HG02981 (cell line): Measurements from ENCODE around the gene SMCHD1.
A peak's percentile ranks its signal among the peaks of the same experiment; 100 is the strongest.
"Not testable (repeated sequence)": the region's sequence is repeated elsewhere in the genome, so short reads cannot be mapped to it uniquely, and the experiment has no call there.

Source experiments
- ATAC-seq: cut with Tn5 transposase; IDR thresholded peaks from one replicate; pipeline ENCODE4 v1.9.1; 2021; ENCODE audit warnings: mild to moderate bottlenecking, moderate library complexity; ENCODE audit not compliant: unreplicated experiment

SMCHD1 gene

DNA sequence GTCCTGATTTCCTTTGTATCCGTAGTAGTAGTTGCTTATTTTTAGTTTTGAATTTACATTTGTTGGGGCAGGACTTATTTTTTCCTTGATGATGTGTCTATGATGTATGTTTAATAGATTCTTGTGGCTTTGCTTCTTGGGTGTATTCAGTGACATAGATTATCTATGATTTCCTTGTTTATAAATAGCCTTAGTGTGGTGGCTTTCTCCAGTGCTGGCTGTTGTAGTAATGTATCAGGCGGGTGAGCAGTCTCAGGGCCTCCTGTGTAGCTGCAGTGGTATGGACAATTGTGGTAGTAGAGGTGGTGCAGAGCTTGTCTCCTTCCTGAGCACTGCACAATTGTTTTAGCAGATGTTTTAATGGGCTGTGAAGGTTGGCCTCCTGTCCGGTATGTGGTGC is 60.5 kb downstream of the SMCHD1 start:
- no peak for ATAC-seq

DNA sequence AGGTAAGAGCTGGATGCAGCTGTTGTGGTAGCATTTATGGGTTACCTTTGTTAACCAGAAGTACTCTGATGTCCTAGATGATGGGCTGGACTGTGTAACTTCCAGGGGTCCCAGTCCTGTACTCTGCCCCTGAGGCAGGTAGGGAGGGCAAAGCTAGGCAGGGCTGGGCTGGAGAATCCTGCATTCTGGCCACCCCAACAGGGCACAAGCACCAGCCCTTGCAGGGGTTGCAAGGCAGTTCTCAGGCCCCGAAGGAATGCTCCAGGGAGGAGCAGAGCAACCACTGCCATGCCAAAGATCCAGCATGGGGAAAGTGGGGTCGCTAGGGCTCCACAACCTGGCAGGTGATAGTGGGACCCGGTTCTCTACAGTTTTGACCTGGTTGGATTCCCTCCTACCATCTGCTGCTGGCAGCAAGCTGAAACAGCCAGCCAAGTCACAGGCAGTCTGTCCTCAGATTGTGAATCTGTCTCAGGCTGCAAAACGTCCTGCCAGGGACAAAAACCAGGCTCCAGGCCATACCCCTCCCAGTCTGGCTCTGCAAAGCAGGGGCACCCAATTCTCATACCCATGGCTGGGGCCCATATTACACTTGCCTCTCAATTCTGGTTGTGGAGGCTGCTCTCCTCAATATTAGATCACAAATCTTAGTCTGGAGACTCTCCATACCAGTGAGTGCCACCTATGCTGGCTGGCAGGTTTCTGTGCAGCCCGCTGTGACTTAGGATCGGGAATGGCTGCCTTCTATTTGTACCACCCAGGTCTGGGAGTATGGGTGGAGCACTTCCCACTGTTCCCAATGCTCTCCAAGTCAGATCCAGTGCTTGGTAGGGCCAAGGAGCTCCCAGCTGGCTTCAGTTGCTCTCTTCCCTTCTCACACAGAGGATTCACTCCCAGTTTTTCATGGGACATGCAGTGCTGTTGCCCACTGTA is 61.1 kb downstream of the SMCHD1 start:
- ATAC-seq, result no peak

DNA sequence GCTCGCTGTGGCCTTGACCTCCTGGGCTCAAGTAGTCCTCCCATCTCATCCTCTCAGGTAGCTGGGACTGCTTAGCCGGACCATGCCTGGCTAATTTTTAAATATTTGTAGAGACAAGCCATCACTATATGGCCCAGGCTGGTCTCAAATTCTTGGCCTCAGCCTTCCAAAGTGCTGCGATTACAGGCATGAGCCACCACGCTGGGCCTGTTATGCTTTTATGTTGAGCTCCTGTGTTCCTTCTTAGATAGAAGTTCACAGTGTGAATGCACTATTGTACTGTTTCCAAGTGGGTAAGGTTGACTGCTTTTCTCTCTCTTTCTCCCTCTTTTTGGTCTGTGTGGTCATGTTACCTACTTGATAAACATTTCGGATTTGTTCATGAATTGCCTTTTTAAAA is 61.9 kb downstream of the SMCHD1 start:
- ATAC-seq, result no peak

DNA sequence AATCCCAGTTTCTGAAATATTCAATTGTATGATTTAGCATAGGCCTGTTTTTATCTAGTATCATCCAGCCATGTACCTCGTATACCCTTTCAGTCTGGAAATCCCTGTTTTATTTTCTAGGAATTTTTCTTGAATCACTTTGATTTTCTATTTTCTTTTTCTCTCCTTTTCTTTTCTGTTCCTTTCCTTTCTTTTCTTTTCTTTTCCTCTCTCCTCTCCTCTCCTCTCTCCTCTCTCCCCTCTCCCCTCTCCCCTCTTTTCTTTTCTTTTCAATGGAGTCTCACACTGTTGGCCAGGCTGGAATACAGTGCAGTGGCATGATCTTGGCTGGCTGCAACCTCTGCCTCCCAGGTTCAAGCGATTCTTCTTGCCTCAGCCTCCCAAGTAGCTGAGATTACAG is 63.5 kb downstream of the SMCHD1 start:
- no peak for ATAC-seq

DNA sequence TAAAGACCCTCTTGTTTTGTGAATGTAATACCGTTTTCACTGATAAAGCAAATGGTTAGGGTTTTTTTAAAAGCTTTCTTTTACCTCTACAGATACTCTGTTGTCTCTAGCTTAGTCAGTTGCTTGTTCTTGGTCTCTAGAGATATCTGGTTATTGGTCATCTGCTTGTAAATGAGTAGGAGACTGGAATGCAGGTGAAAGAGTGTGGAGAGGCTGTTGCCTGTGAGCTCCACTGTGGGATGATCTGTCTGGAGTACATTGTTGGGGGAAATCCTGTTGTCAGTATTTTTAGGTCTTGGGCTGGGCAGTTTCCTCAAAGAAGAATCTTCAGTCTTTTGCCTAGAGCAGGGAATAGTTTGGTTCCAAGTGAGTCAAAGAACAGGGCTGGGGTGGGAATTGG is 67.7 kb downstream of the SMCHD1 start:
- no peak for ATAC-seq

DNA sequence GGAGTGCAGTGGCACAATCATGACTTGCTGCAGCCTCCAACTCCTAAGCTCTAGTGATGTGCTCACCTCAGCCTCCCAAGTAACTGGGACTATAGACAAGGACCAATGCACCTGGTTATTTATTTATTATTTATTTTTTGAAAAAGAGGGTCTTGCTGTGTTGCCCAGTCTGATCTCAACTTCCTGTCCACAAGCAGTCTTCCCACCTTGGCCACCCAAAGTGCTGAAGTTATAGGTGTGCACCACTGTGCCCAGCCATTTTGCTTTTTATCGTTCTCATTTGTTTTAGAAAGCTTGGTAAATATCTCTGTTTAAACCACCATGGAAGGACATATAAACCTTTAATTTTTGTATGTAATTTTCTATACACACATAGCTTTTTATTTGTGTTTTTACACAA is 74.2 kb downstream of the SMCHD1 start:
- ATAC-seq, result no peak

DNA sequence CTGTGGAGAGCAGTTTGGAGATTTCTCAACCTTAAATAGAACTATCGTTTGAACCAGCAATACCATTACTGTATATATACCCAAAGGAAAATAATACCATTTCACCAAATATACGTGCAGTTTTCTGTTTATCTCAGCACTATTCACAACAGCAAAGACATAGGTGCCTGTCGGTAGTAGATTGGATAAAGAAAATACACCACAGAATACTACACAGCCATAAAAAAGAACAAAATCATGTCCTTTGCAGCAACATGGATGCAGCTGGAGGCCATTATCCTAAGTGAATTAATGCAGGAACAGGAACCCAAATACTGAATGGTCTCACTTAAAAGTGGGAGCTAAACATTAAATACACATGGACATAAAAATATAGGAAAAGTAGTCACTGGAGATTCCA is 81.3 kb downstream of the SMCHD1 start:
- ATAC-seq, result no peak

DNA sequence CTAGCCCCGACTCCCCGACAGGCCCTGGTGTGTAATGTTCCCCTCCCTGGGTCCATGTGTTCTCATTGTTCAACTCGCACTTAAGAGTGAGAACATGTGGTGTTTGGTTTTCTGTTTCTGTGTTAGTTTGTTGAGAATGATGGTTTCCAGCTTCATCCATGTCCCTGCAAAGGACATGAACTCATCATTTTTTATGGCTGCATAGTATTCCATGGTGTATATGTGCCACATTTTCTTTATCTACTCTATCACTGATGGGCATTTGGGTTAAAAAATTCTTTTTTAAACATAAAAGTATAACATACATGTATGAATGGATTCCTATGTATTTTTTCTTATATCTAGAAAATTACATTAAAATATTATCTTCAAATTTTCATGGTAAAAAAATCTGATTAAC is 84.6 kb downstream of the SMCHD1 start:
- not testable (repeated sequence) for ATAC-seq

DNA sequence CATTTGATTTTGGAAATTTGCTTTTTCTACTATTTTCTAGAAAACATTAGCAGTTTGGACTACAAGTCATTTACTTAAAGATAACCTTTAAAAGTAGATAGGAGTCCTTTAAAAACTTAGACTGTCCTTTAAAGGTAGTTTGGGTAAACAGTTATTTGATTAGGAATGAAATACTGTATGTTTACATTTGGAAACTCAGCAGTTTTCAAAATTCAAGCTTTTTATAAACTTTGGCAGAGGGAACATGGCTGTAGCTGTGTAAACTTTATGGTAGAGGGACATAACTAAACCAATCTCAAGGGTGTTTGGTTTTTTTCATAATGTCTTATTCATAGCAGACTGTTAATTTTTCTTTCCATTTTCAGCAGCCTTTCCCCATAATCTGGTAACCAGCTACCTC is 90.7 kb downstream of the SMCHD1 start:
- ATAC-seq, result no peak

DNA sequence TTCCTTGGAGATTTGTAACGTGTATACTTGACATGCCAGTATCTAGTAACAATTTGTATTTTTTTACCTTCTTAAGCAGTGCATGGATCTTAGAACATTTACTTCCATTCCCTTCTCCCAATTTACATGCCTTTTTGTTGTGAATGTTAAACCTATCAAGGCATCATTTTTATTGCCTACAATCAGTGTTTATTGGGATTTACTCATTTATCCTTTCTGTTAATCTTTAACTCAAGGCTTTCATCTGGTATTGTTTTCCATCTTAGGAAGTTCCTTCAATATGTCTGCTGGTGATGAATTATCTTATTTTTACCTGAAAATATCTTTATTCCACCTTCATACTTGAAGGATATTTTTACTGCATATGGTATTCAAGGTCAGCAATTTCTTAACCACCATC is 102.8 kb downstream of the SMCHD1 start:
- ATAC-seq, result no peak

DNA sequence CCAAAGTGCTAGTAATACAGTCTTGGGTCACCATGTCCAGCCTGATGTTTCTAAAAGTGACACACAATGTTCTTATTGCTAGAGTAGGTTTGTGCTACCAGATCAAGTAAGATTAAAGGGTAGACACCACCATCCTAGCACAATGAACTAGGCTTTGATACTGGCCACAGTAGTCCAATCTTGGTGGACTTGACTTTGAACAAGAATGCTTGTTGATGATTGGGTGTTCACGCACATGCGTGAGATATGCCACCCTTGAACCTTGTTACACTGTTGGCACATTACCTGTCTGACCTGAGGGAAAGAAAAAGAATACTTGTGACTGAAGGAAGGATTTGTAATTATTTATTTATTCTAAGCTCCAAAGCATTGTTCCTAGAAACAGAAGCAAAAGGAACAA is 119.1 kb downstream of the SMCHD1 start:
- no peak for ATAC-seq

DNA sequence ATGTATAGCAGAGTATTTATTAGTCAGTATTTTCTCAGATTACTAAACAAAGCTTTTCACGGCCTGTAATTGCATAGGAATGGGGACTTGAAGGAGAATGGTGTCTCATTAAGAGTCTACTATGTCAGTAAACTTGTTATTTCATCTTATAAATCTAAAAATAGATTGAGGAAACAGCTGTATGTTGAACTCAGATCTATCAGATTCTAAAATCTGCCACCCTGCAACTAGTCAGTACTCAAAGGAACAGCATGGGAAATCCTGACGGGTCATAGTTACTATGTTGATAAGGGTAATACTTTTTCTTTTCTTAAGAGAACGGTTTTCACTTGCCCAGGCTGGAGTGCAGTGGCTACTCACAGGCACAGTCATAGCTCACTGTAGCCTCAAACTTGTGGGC is 121.1 kb downstream of the SMCHD1 start:
- no peak for ATAC-seq

DNA sequence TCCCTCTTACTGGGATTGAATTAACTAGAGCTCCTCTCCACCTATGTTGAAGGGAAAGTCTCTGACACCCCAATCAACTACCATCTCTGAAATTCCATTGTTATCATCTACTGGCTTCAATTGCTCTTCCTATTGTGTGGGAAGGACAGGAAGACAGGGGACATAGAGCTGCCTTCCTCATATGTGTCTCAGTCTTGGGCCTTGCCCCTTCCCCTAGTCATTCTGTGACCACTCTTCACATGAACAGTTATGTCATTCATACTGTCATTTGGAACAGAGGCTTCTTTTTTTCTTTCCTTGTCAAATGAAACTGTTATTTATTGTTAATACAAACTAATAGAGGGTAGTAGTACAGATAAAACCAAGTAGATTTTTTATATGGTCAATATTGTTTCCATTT is 121.7 kb downstream of the SMCHD1 start:
- ATAC-seq, result no peak

DNA sequence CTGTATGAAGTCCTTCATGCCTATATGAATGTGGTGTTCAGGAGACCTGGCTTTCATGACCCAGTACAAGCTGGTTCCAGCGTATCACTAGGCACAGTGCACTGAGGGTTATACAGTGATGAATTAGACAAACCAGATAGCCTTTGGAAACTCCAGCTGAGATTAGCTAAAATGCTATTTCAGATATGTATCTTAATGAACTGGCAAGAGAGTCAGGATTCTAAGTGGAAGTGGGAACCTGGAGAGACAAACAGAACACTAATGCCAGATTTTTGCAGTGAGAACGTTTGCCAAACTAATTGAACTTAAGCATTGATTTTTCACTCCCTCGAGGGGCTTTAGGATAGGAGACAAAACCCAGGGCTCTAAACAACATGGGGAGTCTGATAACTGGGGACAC is 125.2 kb downstream of the SMCHD1 start:
- no peak for ATAC-seq

DNA sequence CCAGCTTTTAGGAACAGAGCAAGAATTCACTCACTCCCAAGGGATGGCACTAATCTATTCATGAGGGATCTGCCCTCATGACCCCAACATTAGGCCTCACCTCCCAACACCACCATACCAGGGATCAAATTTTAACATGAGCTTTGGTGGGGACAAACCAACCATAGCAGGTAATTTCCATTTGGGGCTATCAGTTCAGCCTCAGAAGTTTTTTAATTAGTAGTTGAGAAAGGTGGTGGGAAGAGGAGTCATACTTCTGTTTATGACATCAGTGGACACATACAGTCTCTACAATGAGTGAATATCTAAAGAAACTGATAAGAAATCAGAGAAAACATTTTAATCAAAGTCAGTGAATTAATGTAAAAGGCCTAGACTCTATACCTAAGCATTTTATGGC is 131.7 kb downstream of the SMCHD1 start:
- ATAC-seq, result no peak

DNA sequence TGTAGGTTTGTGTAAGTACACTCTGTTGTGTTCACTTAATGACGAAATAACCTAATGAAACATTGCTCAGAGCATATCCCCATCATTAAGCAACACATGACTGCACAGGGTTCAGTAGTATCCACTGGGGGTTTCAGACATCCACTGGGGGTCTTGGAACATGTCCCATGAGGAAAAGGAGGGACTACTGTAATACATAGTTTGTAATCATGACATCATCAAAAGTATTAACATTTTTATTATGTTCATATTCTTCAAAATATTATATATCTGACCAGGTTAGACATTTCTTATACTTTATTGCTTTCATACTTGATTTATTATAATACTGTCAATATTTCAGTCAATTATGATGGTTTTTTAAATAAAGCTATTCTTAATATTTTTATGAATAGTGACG is 136.9 kb downstream of the SMCHD1 start:
- ATAC-seq, result no peak

DNA sequence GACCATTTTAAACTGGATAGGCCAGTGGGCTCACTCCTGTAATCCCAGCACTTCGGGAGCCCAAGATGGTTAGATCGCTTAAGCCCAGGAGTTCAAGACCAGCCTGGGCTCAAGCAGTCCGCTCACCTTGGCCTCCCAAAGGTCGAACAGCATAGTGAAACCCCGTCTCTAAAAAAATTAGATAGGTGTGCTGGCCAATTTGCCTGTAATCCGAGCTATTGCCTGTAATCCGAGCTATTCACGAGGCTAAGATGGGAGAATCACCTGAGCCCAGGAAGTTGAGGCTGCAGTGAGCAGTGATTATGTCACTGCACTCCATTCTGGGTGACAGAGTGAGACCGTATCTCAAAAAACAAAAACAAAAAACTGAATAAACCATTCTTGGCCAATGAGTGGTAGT is 138.6 kb downstream of the SMCHD1 start:
- no peak for ATAC-seq

DNA sequence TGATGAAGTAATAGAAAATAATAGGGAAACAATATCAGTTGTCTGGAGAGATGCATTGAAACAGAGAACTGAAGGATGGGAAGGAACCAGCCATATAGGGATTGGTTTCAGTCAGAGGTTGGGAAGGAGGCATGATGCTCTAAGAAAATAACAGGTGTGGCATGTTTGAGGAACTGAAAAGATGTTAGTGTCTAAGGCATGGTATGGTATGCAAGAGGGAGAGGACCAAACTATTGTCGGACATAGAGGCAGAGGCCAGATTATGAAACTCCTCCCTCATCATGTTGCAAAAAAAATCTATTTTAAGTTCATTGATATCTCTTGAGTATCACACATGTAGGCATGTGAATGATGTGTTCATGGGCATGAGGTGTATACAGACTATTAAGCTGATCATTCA is 142.4 kb downstream of the SMCHD1 start:
- ATAC-seq, result peak; percentile 63

DNA sequence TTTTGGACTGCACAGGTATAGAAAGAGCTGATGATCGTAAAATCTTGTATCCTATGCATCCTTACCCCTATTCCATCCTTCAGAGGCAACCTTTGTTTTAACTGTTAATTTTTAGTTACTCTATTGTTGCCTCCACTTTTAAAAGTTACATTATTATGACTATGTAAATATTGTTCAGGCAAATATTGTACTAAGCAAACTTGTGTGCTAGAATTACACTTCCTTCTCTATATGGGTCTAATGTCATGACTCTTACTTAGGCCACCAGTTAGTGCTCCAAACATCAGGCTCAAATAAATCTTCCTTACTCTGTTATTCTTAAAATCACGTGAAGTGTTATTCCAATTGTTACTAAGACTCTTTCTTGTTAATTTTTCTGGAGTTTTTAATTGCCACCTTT is 143.8 kb downstream of the SMCHD1 start:
- ATAC-seq, result no peak

DNA sequence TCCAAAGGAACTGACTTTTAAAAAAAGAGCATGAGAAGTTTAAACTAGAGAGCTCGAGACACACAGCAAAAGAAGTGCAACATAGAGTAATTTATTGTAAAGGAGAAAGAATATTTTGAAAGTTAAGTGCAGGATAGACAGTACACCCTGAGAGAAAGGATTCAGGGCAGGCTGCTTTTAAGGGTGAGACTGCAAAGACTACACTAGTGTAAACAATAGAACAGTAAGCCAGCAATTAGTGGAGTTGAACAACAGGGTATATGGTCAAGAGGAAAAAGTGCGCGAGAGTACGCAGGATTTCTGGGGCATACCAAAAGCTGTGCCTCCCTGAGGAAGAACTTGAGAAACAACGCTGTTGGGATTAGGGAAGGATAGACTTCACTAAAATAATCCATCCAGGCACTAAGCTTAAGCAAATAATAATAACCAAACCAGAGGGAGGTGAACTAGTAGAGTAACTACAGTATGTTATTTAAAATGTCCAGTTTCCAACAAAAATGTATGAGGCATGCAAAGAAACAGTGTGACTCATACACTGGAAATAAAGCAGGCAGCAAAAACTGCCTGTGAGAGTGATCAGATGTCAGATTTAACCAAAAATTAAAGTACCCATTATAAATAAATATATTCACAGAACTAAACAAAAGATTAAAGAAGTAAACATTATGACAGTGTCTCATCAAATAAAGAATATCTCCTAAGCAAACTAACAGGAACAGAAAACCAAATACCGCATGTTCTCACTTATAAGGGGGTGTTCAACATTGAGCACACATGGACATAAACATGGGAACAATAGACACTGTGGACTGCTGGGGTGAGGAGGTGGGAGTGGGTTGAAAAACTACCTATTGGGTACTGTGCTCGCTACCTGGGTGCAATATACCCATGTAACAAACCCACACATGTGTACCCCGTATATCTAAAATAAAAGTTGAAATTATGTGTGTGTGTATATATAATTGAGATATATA is 150.7 kb downstream of the SMCHD1 start:
- no peak for ATAC-seq

DNA sequence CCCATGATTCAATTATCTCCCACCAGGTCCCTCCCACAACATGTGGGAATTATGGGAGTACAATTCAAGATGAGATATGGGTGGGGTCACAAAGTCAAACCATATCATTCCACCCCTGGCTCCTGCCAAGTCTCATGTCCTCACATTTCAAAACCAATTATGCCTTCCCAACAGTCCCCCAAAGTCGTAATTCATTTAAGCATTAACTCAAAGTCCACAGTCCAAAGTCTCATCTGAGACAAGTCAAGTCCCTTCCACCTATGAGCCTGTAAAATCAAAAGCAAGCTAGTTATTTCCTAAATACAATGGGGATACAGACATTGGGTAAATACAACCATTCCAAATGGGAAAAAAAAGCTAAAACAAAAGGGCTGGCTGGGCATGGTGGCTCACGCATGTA is 153.1 kb downstream of the SMCHD1 start:
- ATAC-seq, result not testable (repeated sequence)

DNA sequence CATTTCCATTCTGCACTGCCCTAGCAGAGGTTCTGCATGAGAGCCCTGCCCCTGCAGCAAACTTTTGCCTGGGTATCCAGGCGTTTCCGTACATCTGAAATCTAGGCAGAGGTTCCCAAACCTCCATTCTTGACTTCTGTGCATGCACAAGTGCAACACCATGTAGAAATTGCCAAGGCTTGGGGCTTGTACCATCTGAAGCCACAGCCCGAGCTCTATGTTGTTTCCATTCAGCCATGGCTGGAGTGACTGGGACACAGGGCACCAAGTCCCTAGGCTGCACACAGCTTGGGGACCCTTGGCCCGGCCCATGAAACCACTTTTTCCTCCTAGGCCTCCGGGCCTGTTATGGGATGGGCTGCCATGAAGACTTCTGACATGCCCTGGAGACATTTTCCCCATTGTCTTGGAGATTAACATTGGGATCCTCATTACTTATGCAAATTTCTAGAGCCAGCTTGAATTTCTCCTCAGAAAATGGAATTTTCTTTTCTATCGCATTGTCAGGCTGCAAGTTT is 154.2 kb downstream of the SMCHD1 start:
- ATAC-seq, result not testable (repeated sequence)
